OCI-LY1 (cell line): ENCODE results near the gene RERE.
A peak's percentile ranks its signal among the peaks of the same experiment; 100 is the strongest.

Source experiments
- H2AFZ ChIP-seq: fragments of 200-600 bp; sonication (generic), shearing (Covaris generic); 2 replicates; pipeline ENCODE4 v1.6.0; 2014; ENCODE audit warnings: antibody characterized with exemption, mild to moderate bottlenecking, low read length
- H3F3A ChIP-seq: fragments of 200-600 bp; sonication (generic), shearing (Covaris generic); 2 replicates; pipeline ENCODE4 v1.6.0; 2014; ENCODE audit warnings: mild to moderate bottlenecking, antibody characterized with exemption, low read length, moderate library complexity; ENCODE audit not compliant: insufficient read depth
- H3K27ac ChIP-seq: fragments of 200-600 bp; sonication (generic); 2 replicates; pipeline ENCODE4 v1.5.1; 2014; ENCODE audit warnings: low read length, mixed run types, mild to moderate bottlenecking, low read depth; ENCODE audit not compliant: poor library complexity, severe bottlenecking
- H3K27me3 ChIP-seq: fragments of 200-600 bp; sonication (generic); 2 replicates; pipeline ENCODE4 v1.6.0; 2014; ENCODE audit warnings: antibody characterized with exemption, mild to moderate bottlenecking, low read length, moderate library complexity; ENCODE audit not compliant: insufficient read depth
- H3K36me3 ChIP-seq: fragments of 200-600 bp; sonication (generic); 2 replicates; pipeline ENCODE4 v1.6.1; 2014; ENCODE audit warnings: mild to moderate bottlenecking, antibody characterized with exemption, low read length, moderate library complexity, mixed read lengths; ENCODE audit not compliant: insufficient read depth
- H3K4me1 ChIP-seq: fragments of 200-600 bp; sonication (generic); 2 replicates; pipeline ENCODE4 v1.5.1; 2014; ENCODE audit warnings: mild to moderate bottlenecking, low read length, moderate library complexity; ENCODE audit not compliant: insufficient read depth, severe bottlenecking
- H3K4me2 ChIP-seq: fragments of 200-600 bp; sonication (generic), shearing (Covaris generic); 2 replicates; pipeline ENCODE4 v1.6.1; 2014; ENCODE audit warnings: low read length
- H3K4me3 ChIP-seq: fragments of 200-600 bp; sonication (generic); 2 replicates; pipeline ENCODE4 v1.5.1; 2014; ENCODE audit warnings: low read length, low read depth, mild to moderate bottlenecking, mixed read lengths; ENCODE audit not compliant: poor library complexity, severe bottlenecking
- H3K79me2 ChIP-seq: fragments of 200-600 bp; shearing (Covaris generic); 2 replicates; pipeline ENCODE4 v1.6.1; 2016; ENCODE audit warnings: mixed run types, low read length, mixed read lengths; ENCODE audit not compliant: insufficient read depth
- H3K9ac ChIP-seq: fragments of 200-600 bp; sonication (generic), shearing (Covaris generic); 2 replicates; pipeline ENCODE4 v1.6.1; 2014; ENCODE audit warnings: mild to moderate bottlenecking, low read length, mixed read lengths
- H3K9me2 ChIP-seq: fragments of 200-600 bp; sonication (generic), shearing (Covaris generic); 2 replicates; pipeline ENCODE4 v1.6.1; 2014; ENCODE audit warnings: low read depth, mild to moderate bottlenecking, low read length, mixed read lengths
- H3K9me3 ChIP-seq: fragments of 200-600 bp; shearing (Covaris generic); 2 replicates; pipeline ENCODE4 v1.6.1; 2014; ENCODE audit warnings: low read length, mixed read lengths
- H4K20me1 ChIP-seq: fragments of 200-600 bp; sonication (generic), shearing (Covaris generic); 2 replicates; pipeline ENCODE4 v1.6.0; 2016; ENCODE audit warnings: mild to moderate bottlenecking, low read length; ENCODE audit not compliant: insufficient read depth
- CTCF ChIP-seq: fragments of 200-600 bp; sonication (generic), shearing (Covaris generic); IDR thresholded peaks from 2 replicates; pipeline ENCODE4 v1.5.1; 2017; ENCODE audit warnings: mild to moderate bottlenecking, antibody characterized with exemption, low read length, moderate library complexity, mixed read lengths
- EZH2 ChIP-seq: fragments of 200-600 bp; sonication (generic), shearing (Covaris generic); IDR thresholded peaks from 2 replicates; pipeline ENCODE4 v1.8.0; 2017; ENCODE audit warnings: borderline replicate concordance, mixed run types, mild to moderate bottlenecking, antibody characterized with exemption, low read length, moderate library complexity, mixed read lengths

RERE gene

GRCh38 chr1:8463144-8463927 lies 354.1 kb downstream of the RERE start:
- Histone ChIP-seq H3K27ac (peak overlapping the region; percentile 92), H3K9me3 (no peaks in the 10 kb centered on the region), H3K9me2 (no peaks in the 10 kb centered on the region), H4K20me1 (no peaks in the 10 kb centered on the region), H3K36me3 (no peaks in the 10 kb centered on the region), H3K4me3 (peak overlapping the region; percentile 45), H3F3A (0 out of 2 replicates have a peak, but pooled peaks cover 3% of the 10 kb centered on the region), H3K27me3 (no peaks in the 10 kb centered on the region), H2AFZ (no peak overlapping the region), H3K9ac (peak overlapping the region; percentile 68), H3K4me2 (peak overlapping the region; percentile 67), H3K4me1 (peaks cover 88% of the 10 kb centered on the region), H3K79me2 (peaks cover 16% of the 10 kb centered on the region)
- TF ChIP-seq CTCF (no peak), EZH2 (no peak)

- no peak for TF ChIP-seq EZH2
- TF ChIP-seq CTCF: no peak
- H3K4me1 ChIP-seq: peaks cover 97% of the 10 kb centered on the region
- no peaks in the 10 kb centered on the region for H3K9me2 ChIP-seq
- no peaks in the 10 kb centered on the region for H3K27me3 ChIP-seq
- no peaks in the 10 kb centered on the region for H3K9me3 ChIP-seq
- H2AFZ ChIP-seq: no peak overlapping the region
- no peak overlapping the region for H3K4me3 ChIP-seq
- 0 out of 2 replicates have a peak, but pooled peaks cover 3% of the 10 kb centered on the region for H3F3A ChIP-seq
- peak overlapping the region; percentile 3; the same call in 1 of the 2 replicates for H3K9ac ChIP-seq
- H3K4me2 ChIP-seq: peak overlapping the region; percentile 19; the same call in 1 of the 2 replicates
- peaks cover 16% of the 10 kb centered on the region for H3K79me2 ChIP-seq
- H3K36me3 ChIP-seq: no peaks in the 10 kb centered on the region
- H4K20me1 ChIP-seq: no peaks in the 10 kb centered on the region
- H3K27ac ChIP-seq: peak overlapping the region; percentile 92
Measured at GRCh38 chr1:8462371-8462892, 355.0 kb downstream of the RERE start.

GRCh38 chr1:8461351-8462110 lies 355.9 kb downstream of the RERE start:
- Histone ChIP-seq H3K4me1 (peaks cover 97% of the 10 kb centered on the region), H3F3A (0 out of 2 replicates have a peak, but pooled peaks cover 3% of the 10 kb centered on the region)

More at GRCh38 chr1:8461351-8462110, 355.9 kb downstream of the RERE start:
- Histone ChIP-seq H2AFZ (no peak overlapping the region), H4K20me1 (no peaks in the 10 kb centered on the region), H3K9me3 (no peaks in the 10 kb centered on the region), H3K9ac (peak overlapping the region; percentile 47), H3K79me2 (peaks cover 16% of the 10 kb centered on the region), H3K9me2 (no peaks in the 10 kb centered on the region), H3K4me2 (peak overlapping the region; percentile 65), H3K36me3 (no peaks in the 10 kb centered on the region), H3K4me3 (peak overlapping the region; percentile 39), H3K27ac (peak overlapping the region; percentile 92), H3K27me3 (no peaks in the 10 kb centered on the region)
- TF ChIP-seq CTCF: no peak
- TF ChIP-seq EZH2: no peak
